HEK293 (cell line): Measurements from ENCODE around the gene PRKCG.

ENCODE experiments used
- CTCF ChIP-seq: fragments of 450-650 bp; formaldehyde crosslinking; IDR thresholded peaks from 2 replicates; pipeline ENCODE4 v1.5.1; 2016; ENCODE audit warnings: missing biosample characterization, missing genetic modification characterization
- HIC1 ChIP-seq: fragments of 450-650 bp; formaldehyde crosslinking; IDR thresholded peaks from 2 replicates; pipeline ENCODE4 v1.5.1; 2016; ENCODE audit warnings: missing biosample characterization, missing genetic modification characterization
- KLF16 ChIP-seq: fragments of 450-650 bp; formaldehyde crosslinking; IDR thresholded peaks from 2 replicates; pipeline ENCODE4 v1.5.1; 2017; ENCODE audit warnings: missing biosample characterization, missing genetic modification characterization
- KLF8 ChIP-seq: fragments of 450-650 bp; formaldehyde crosslinking; IDR thresholded peaks from 2 replicates; pipeline ENCODE4 v1.5.1; 2016; ENCODE audit warnings: missing biosample characterization, missing genetic modification characterization
- PATZ1 ChIP-seq: fragments of 450-650 bp; formaldehyde crosslinking; IDR thresholded peaks from 2 replicates; pipeline ENCODE4 v1.5.1; 2016; ENCODE audit warnings: missing biosample characterization, missing genetic modification characterization
- RBAK ChIP-seq: fragments of 450-650 bp; formaldehyde crosslinking; IDR thresholded peaks from 2 replicates; pipeline ENCODE4 v1.5.1; 2016; ENCODE audit warnings: missing biosample characterization, missing genetic modification characterization
- WT1 ChIP-seq: fragments of 450-650 bp; formaldehyde crosslinking; IDR thresholded peaks from 2 replicates; pipeline ENCODE4 v1.5.1; 2016; ENCODE audit warnings: missing biosample characterization, missing genetic modification characterization
- ZBTB11 ChIP-seq: fragments of 450-650 bp; formaldehyde crosslinking; conservative IDR thresholded peaks from 2 replicates; pipeline ENCODE4 v1.5.1; 2016; ENCODE audit warnings: low read depth, missing biosample characterization, missing genetic modification characterization
- ZBTB26 ChIP-seq: fragments of 450-650 bp; formaldehyde crosslinking; optimal IDR thresholded peaks from 2 replicates; pipeline ENCODE3; 2016; ENCODE audit warnings: missing biosample characterization, mild to moderate bottlenecking, missing genetic modification characterization
- ZBTB49 ChIP-seq: fragments of 450-650 bp; formaldehyde crosslinking; IDR thresholded peaks from 2 replicates; pipeline ENCODE4 v1.5.1; 2016; ENCODE audit warnings: missing biosample characterization, missing genetic modification characterization, low read depth
- ZNF148 ChIP-seq: fragments of 450-650 bp; formaldehyde crosslinking; IDR thresholded peaks from 2 replicates; pipeline ENCODE4 v1.5.0; 2017; ENCODE audit warnings: missing biosample characterization, missing genetic modification characterization, borderline replicate concordance
- ZNF175 ChIP-seq: fragments of 450-650 bp; formaldehyde crosslinking; IDR thresholded peaks from 2 replicates; pipeline ENCODE4 v1.5.1; 2016; ENCODE audit warnings: missing biosample characterization, missing genetic modification characterization
- ZNF354C ChIP-seq: fragments of 450-650 bp; formaldehyde crosslinking; IDR thresholded peaks from 2 replicates; pipeline ENCODE4 v1.5.1; 2016; ENCODE audit warnings: missing biosample characterization, missing genetic modification characterization, low read depth, borderline replicate concordance
- ZNF37A ChIP-seq: fragments of 450-650 bp; IDR thresholded peaks from 2 replicates; pipeline ENCODE4 v1.5.1; 2018; ENCODE audit warnings: missing biosample characterization, missing genetic modification characterization
- ZNF394 ChIP-seq: fragments of 450-650 bp; formaldehyde crosslinking; IDR thresholded peaks from 2 replicates; pipeline ENCODE4 v1.5.1; 2016; ENCODE audit warnings: missing biosample characterization, missing genetic modification characterization, mild to moderate bottlenecking, moderate library complexity, borderline replicate concordance
- ZNF530 ChIP-seq: fragments of 450-650 bp; formaldehyde crosslinking; IDR thresholded peaks from 2 replicates; pipeline ENCODE4 v1.5.1; 2016; ENCODE audit warnings: low read depth, missing biosample characterization, missing genetic modification characterization
- ZNF623 ChIP-seq: fragments of 450-650 bp; formaldehyde crosslinking; IDR thresholded peaks from 2 replicates; pipeline ENCODE4 v1.5.1; 2016; ENCODE audit warnings: missing biosample characterization, missing genetic modification characterization
- ZNF645 ChIP-seq: fragments of 450-650 bp; formaldehyde crosslinking; IDR thresholded peaks from 2 replicates; pipeline ENCODE4; 2016; ENCODE audit warnings: missing biosample characterization, missing genetic modification characterization
- ZNF701 ChIP-seq: fragments of 450-650 bp; formaldehyde crosslinking; IDR thresholded peaks from 2 replicates; pipeline ENCODE4 v1.5.1; 2016; ENCODE audit warnings: missing biosample characterization, missing genetic modification characterization
- ZNF707 ChIP-seq: fragments of 450-650 bp; formaldehyde crosslinking; IDR thresholded peaks from 2 replicates; pipeline ENCODE4 v1.5.1; 2016; ENCODE audit warnings: missing biosample characterization, missing genetic modification characterization

Gene PRKCG

GRCh38 chr19:53906211-53907192 is 24.5 kb downstream of the PRKCG start (continued):
- TF ChIP-seq PATZ1 (peak; percentile 56), ZNF148 (no peak), RBAK (tag by site-specific recombination) (no peak), KLF8 (tag by site-specific recombination) (no peak), HIC1 (tag by site-specific recombination) (peak; percentile 65), ZNF707 (no peak), ZNF701 (no peak), ZNF394 (tag by site-specific recombination) (no peak), ZNF530 (no peak), ZNF645 (tag by site-specific recombination) (no peak), ZBTB11 (no peak), ZNF354C (tag by site-specific recombination) (no peak), WT1 (tag by site-specific recombination) (no peak), CTCF (tag by site-specific recombination) (peak; percentile 79), KLF16 (tag by site-specific recombination) (no peak), ZBTB26 (tag by site-specific recombination) (peak; percentile 19), ZNF37A (no peak), ZNF623 (tag by site-specific recombination) (no peak), ZNF175 (tag by site-specific recombination) (no peak), ZBTB49 (tag by site-specific recombination) (no peak)
